Activated B cell treated with CpG ODN at 0.5 μM for 24 hours (primary cell): ENCODE data around the gene MED27. TPM values are rescaled to one million over a fixed set of nuclear protein-coding genes. Genes with fewer than 3 reads are reported as not detected.

Experiments
- ATAC-seq: fragments of 200-7000 bp; cut with Tn5 transposase; one replicate; pipeline ENCODE4 v1.10.0; 2021; ENCODE audit warnings: low read depth, mild to moderate bottlenecking, moderate library complexity
- CTCF ChIA-PET: fragments of 350-600 bp; sonication (Branson Sonifier 250); formaldehyde crosslinking; loops from one replicate; lab custom pipeline; 2021; ENCODE audit warnings: antibody characterized with exemption; lab: Charles Lee
- POLR2A ChIA-PET: fragments of 350-600 bp; sonication (Branson Sonifier 250); formaldehyde crosslinking; loops from one replicate; lab custom pipeline; 2021; ENCODE audit warnings: antibody characterized with exemption; lab: Charles Lee
- DNase-seq: peaks from one replicate; pipeline ENCODE4 v3.0.0; 2022
- H3K27ac Mint-ChIP-seq: one replicate; pipeline ENCODE4 v1.8.0; 2020; ENCODE audit warnings: mixed read lengths
- H3K27me3 Mint-ChIP-seq: one replicate; pipeline ENCODE4 v1.8.0; 2021; ENCODE audit warnings: mixed read lengths
- H3K36me3 Mint-ChIP-seq: one replicate; pipeline ENCODE4 v1.8.0; 2021; ENCODE audit warnings: low read depth, mixed read lengths
- H3K4me1 Mint-ChIP-seq: one replicate; pipeline ENCODE4 v1.8.0; 2021; ENCODE audit warnings: mixed read lengths
- H3K4me3 Mint-ChIP-seq: one replicate; pipeline ENCODE4 v1.8.0; 2020; ENCODE audit warnings: mild to moderate bottlenecking, mixed read lengths
- H3K9me3 Mint-ChIP-seq: one replicate; pipeline ENCODE4 v1.8.0; 2020; ENCODE audit warnings: mixed read lengths
- intact Hi-C: fragments of 100-400 bp; cut with micrococcal nuclease; formaldehyde crosslinking; loops from one replicate; pipeline ENCODE4 v1.15.1; 2024
- total RNA-seq: library from RNA; stranded (reverse); gene quantifications from 2 replicates; pipeline ENCODE4 v1.2.3, GENCODE V29; 2022
- TF ChIP-seq, protein P1 (sequence below): fragments of 200-600 bp; IDR thresholded peaks from one replicate; pipeline ENCODE4 v1.8.0; 2022; ENCODE audit warnings: antibody characterized with exemption, mild to moderate bottlenecking

The MED27 gene
- total RNA-seq, 1 donor from 2014 or later: 24.5 TPM

DNA sequence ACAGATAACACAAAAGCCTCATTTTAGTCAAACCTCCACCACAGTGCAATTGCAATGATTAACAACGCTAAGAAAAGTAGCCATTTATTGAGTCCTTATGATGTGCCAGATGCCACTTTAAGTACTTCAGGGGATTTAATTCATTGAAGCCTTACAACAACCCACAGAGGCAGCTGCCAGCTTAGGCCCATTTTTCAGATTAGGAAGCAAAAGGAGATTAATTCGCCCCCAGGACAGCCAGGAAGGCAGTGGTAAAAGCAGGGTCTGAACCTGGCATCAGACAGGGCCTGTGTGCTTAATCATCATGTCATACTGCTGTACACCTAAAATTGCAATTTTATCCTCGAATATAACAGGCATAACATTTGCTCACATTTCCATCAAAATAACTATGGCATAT lies 23.9 kb downstream of the MED27 start:
- POLR2A ChIA-PET: no interaction called here
- no peaks in the 10 kb centered on the region for H3K27me3 Mint-ChIP-seq

DNA sequence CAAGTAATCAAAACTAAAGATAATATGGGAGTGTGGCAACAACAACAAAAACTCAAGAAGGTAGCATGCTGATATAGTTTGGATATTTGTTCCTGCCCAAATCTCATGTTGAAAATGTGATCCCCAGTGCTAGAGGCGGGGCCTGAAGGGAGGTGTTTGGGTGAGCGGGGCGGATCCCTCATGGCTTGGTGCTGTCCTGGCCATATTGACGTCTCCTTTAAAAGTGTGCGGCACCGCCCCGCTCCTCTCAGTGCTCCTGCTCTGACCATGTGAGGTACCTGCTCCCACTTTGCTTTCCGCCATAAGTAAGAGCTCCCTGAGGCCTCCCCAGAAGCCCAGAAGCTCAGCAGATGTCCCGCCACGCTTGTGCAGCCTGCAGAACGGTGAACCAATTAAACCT lies 25.6 kb downstream of the MED27 start:
- DNase-seq: no peak
- H3K4me3 Mint-ChIP-seq: no peak overlapping the region
- POLR2A ChIA-PET: no interaction called here
- no peak overlapping the region for H3K27ac Mint-ChIP-seq
- ATAC-seq: no peak
- no peaks in the 10 kb centered on the region for H3K27me3 Mint-ChIP-seq
- CTCF ChIA-PET: no interaction called here
- intact Hi-C loops: no loop called here
- H3K4me1 Mint-ChIP-seq: peaks cover 6% of the 10 kb centered on the region
- peaks cover 8% of the 10 kb centered on the region for H3K9me3 Mint-ChIP-seq
- H3K36me3 Mint-ChIP-seq: peaks cover 25% of the 10 kb centered on the region
- TF ChIP-seq, protein P1, sequence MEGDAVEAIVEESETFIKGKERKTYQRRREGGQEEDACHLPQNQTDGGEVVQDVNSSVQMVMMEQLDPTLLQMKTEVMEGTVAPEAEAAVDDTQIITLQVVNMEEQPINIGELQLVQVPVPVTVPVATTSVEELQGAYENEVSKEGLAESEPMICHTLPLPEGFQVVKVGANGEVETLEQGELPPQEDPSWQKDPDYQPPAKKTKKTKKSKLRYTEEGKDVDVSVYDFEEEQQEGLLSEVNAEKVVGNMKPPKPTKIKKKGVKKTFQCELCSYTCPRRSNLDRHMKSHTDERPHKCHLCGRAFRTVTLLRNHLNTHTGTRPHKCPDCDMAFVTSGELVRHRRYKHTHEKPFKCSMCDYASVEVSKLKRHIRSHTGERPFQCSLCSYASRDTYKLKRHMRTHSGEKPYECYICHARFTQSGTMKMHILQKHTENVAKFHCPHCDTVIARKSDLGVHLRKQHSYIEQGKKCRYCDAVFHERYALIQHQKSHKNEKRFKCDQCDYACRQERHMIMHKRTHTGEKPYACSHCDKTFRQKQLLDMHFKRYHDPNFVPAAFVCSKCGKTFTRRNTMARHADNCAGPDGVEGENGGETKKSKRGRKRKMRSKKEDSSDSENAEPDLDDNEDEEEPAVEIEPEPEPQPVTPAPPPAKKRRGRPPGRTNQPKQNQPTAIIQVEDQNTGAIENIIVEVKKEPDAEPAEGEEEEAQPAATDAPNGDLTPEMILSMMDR: no peak

More for the DNA sequence above, 23.9 kb downstream of the MED27 start:
- Mint-ChIP-seq H3K4me3 (no peak overlapping the region), H3K9me3 (peaks cover 10% of the 10 kb centered on the region), H3K4me1 (peaks cover 6% of the 10 kb centered on the region), H3K36me3 (peaks cover 33% of the 10 kb centered on the region), H3K27ac (no peak overlapping the region)
- DNase-seq: no peak
- TF ChIP-seq, protein P1: no peak
- no peak for ATAC-seq
- CTCF ChIA-PET: no interaction called here
- intact Hi-C loops: no loop called here

DNA sequence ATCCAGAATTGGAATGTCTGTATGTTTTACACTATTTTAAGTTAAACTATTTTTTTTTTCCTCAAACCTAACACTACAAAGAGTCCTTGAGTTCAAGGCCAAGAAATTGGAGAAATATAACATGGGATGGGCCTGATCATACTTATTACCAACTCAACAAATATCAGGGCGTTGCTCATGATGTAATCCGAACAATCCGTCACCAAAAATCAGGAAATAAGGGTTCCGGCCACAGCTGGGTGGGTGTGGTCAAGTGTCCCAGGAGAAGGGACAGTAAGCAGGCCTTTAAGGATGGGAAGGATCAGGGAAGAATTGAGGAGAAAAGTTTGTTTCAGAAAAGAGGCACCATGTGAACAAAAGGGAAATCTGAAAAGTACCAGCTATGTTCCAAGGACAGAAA lies 29.8 kb downstream of the MED27 start:
- ATAC-seq: no peak
- no peak overlapping the region for H3K27ac Mint-ChIP-seq
- no peaks in the 10 kb centered on the region for H3K9me3 Mint-ChIP-seq
- H3K4me1 Mint-ChIP-seq: peaks cover 4% of the 10 kb centered on the region
- TF ChIP-seq, protein P1: no peak
- DNase-seq: no peak
- ChIA-PET CTCF (no interaction called here), POLR2A (no interaction called here)
- H3K27me3 Mint-ChIP-seq: no peaks in the 10 kb centered on the region
- no peak overlapping the region for H3K4me3 Mint-ChIP-seq
- intact Hi-C loops: no loop called here
- peaks cover 9% of the 10 kb centered on the region for H3K36me3 Mint-ChIP-seq

DNA sequence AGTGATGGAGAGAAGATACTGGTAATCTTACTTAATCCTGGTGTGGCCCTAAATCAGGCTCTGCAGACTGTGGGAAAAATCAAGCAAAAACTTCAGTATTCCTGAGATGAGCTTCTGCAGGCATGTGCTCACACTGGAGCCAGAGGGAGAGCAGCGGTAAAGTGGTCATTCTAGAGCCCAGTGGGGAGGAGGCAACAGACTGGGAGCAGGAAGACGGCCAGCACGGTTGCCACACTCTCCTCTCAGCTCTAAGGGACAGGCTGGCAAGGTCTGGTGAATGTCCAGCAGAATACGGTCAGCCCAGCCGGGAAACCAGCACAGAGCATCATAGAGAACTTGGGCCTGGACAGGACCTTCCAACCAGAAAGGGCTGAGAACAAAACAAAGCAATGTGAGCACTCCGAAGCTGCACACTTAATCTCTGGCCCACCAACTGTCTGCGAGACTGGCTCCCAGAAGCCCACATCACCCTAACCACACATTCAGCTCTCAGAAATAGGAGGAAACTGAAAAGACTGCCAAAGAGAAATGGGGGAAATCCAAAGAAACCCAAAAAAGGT lies 30.3 kb downstream of the MED27 start:
- Mint-ChIP-seq H3K4me3 (no peak overlapping the region), H3K4me1 (peaks cover 2% of the 10 kb centered on the region)

DNA sequence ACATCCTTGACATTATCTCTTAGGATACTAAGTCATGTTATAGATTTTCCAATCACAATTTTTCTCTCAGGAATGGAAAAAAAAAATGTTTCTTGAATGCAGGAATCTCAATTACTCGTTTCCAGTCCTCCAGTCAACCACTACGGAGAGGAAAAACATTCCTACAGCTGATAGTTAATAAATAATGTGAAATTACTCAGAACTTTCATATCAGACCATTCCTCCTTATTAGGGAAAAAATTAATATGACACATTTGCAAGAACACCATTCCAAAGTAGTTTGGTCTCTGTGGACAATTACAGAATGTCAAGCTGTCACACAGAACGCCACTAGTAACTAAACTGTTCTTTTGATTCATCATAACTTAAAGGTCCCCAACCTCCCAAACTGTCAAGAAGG lies 31.5 kb downstream of the MED27 start:
- no peaks in the 10 kb centered on the region for H3K9me3 Mint-ChIP-seq
- H3K4me1 Mint-ChIP-seq: peaks cover 2% of the 10 kb centered on the region
- TF ChIP-seq, protein P1: no peak
- intact Hi-C loops: no loop called here
- DNase-seq: no peak
- peaks cover 9% of the 10 kb centered on the region for H3K36me3 Mint-ChIP-seq
- H3K27me3 Mint-ChIP-seq: no peaks in the 10 kb centered on the region
- ChIA-PET CTCF (no interaction called here), POLR2A (no interaction called here)
- no peak for ATAC-seq
- H3K4me3 Mint-ChIP-seq: no peak overlapping the region
- no peak overlapping the region for H3K27ac Mint-ChIP-seq

More for the DNA sequence above, 30.3 kb downstream of the MED27 start:
- H3K9me3 Mint-ChIP-seq: no peaks in the 10 kb centered on the region
- TF ChIP-seq, protein P1: no peak
- CTCF ChIA-PET: no interaction called here
- intact Hi-C loops: no loop called here
- no peak overlapping the region for H3K27ac Mint-ChIP-seq
- DNase-seq: no peak
- no peak for ATAC-seq
- POLR2A ChIA-PET: no interaction called here
- H3K27me3 Mint-ChIP-seq: no peaks in the 10 kb centered on the region
- H3K36me3 Mint-ChIP-seq: peaks cover 9% of the 10 kb centered on the region
